HL-60 (cell line): ENCODE results near the gene KRTAP21-2.

Source experiments
- DNase-seq, 2 experiments: peaks; one replicate each; pipeline ENCODE4 v3.0.0-alpha.2; 2010 to 2020; ENCODE audit warnings: low read depth in 1 of 2, low spot score in 1 of 2
- H3K27ac ChIP-seq: fragments of 250-450 bp; sonication (Bioruptor Pico); replicated peaks from 2 replicates; pipeline ENCODE4 v1.5.1; 2020; ENCODE audit warnings: mild to moderate bottlenecking, moderate library complexity
- H3K27me3 ChIP-seq: fragments of 250-450 bp; sonication (Bioruptor Pico); 2 replicates; pipeline ENCODE4 v1.5.1; 2021; ENCODE audit warnings: mild to moderate bottlenecking, moderate library complexity; ENCODE audit not compliant: insufficient read depth, poor library complexity, severe bottlenecking
- H3K4me3 ChIP-seq: replicated peaks from 2 replicates; pipeline ENCODE4 v1.5.1; 2011; ENCODE audit warnings: mild to moderate bottlenecking, control low read depth, low read length; ENCODE audit not compliant: insufficient read depth
- CTCF ChIP-seq: IDR thresholded peaks from one replicate; pipeline ENCODE4 v1.5.1; 2011; ENCODE audit warnings: low read length, control low read depth, inconsistent platforms; ENCODE audit not compliant: insufficient read depth
- GABPA ChIP-seq: IDR thresholded peaks from 2 replicates; pipeline ENCODE4 v1.6.1; 2012; ENCODE audit warnings: low read depth
- POLR2AphosphoS5 ChIP-seq: IDR thresholded peaks from 2 replicates; pipeline ENCODE4 v1.6.1; 2012; ENCODE audit warnings: low read depth
- REST ChIP-seq: IDR thresholded peaks from 2 replicates; pipeline ENCODE4 v1.6.1; 2012; ENCODE audit warnings: low read depth; ENCODE audit not compliant: insufficient replicate concordance
- SPI1 ChIP-seq: IDR thresholded peaks from 2 replicates; pipeline ENCODE4 v1.6.1; 2012; ENCODE audit warnings: low read depth, mild to moderate bottlenecking, borderline replicate concordance

Gene KRTAP21-2

GRCh38 chr21:30714946-30715345 lies 32.1 kb downstream of the KRTAP21-2 start:
- Histone ChIP-seq H3K27ac (no peak overlapping the region), H3K4me3 (no peak overlapping the region), H3K27me3 (no peaks in the 10 kb centered on the region)
- DNase-seq, result no peak
- TF ChIP-seq POLR2AphosphoS5 (no peak), REST (no peak), GABPA (no peak), SPI1 (no peak), CTCF (no peak)

GRCh38 chr21:30714456-30714855 lies 32.6 kb downstream of the KRTAP21-2 start:
- H3K27me3 ChIP-seq, result no peaks in the 10 kb centered on the region
- no peak for TF ChIP-seq GABPA
- TF ChIP-seq SPI1, result no peak
- no peak for TF ChIP-seq CTCF
- TF ChIP-seq REST, result no peak
- no peak for TF ChIP-seq POLR2AphosphoS5
- no peak overlapping the region for H3K27ac ChIP-seq

GRCh38 chr21:30713766-30714165 lies 33.3 kb downstream of the KRTAP21-2 start:
- Histone ChIP-seq H3K27me3 (no peaks in the 10 kb centered on the region), H3K27ac (no peak overlapping the region), H3K4me3 (no peak overlapping the region)
- DNase-seq, result no peak
- TF ChIP-seq POLR2AphosphoS5 (no peak), CTCF (no peak), REST (no peak), GABPA (no peak), SPI1 (no peak)

More at GRCh38 chr21:30714456-30714855, 32.6 kb downstream of the KRTAP21-2 start:
- DNase-seq, result no peak
- no peak overlapping the region for H3K4me3 ChIP-seq
